Erythroblast (primary cell): Measurements from ENCODE around the gene PISD.

Source experiments
- DNase-seq, 2 experiments: peaks; one replicate each; lab custom pipeline; 2025; lab: John Stamatoyannopoulos, UW
- GATA1 ChIP-seq: IDR thresholded peaks from 2 replicates; pipeline ENCODE4 v1.6.1; 2011; ENCODE audit warnings: low read depth, mild to moderate bottlenecking, control low read depth, low read length, moderate library complexity
- POLR2A ChIP-seq: IDR thresholded peaks from 2 replicates; pipeline ENCODE4 v1.6.1; 2011; ENCODE audit warnings: mild to moderate bottlenecking, low read length

The PISD gene

GRCh38 chr22:31577711-31578110 is 84.3 kb downstream of the PISD start:
- TF ChIP-seq POLR2A, result no peak
- TF ChIP-seq GATA1, result no peak

GRCh38 chr22:31575190-31575589 is 86.8 kb downstream of the PISD start:
- TF ChIP-seq POLR2A (no peak), GATA1 (no peak)

More at GRCh38 chr22:31577711-31578110, 84.3 kb downstream of the PISD start:
- DNase-seq, result no peak

GRCh38 chr22:31574055-31574670 is 87.9 kb downstream of the PISD start:
- DNase-seq, result no peak
- no peak for TF ChIP-seq POLR2A
- TF ChIP-seq GATA1, result no peak

More at GRCh38 chr22:31575190-31575589, 86.8 kb downstream of the PISD start:
- DNase-seq, result peak in 1 of 2 experiments; percentile 15

GRCh38 chr22:31572939-31573338 is 89.1 kb downstream of the PISD start:
- DNase-seq, result no peak
- TF ChIP-seq POLR2A (no peak), GATA1 (no peak)

GRCh38 chr22:31569126-31569525 is 92.9 kb downstream of the PISD start:
- no peak for DNase-seq
- no peak for TF ChIP-seq GATA1
- no peak for TF ChIP-seq POLR2A
